ENCODE measurements around the gene PFKFB3.
"Not testable (repeated sequence)": the region's sequence is repeated elsewhere in the genome, so short reads cannot be mapped to it uniquely, and the experiment has no call there.

The PFKFB3 gene

DNA sequence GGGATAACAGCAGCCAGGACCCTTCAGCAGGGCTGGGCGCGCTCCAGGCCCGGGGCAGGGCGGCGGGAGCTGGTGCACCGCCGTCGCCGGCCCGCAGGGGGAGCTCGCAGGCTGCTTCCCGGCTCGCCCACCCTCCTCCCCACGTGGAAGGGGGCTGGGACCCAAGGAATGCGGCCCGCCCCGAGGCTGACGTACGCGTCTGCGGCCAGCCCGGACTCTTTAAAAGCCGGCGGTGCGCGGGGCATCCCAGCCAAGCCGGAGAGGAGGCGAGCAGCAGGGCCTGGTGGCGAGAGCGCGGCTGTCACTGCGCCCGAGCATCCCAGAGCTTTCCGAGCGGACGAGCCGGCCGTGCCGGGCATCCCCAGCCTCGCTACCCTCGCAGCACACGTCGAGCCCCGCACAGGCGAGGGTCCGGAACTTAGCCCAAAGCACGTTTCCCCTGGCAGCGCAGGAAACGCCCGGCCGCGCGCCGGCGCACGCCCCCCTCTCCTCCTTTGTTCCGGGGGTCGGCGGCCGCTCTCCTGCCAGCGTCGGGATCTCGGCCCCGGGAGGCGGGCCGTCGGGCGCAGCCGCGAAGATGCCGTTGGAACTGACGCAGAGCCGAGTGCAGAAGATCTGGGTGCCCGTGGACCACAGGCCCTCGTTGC, at the start of gene PFKFB3:
TSS of gene PFKFB3 (plus strand) at position 249 of the 647 bp plus-strand sequence. CDS start at position 578, 329 bp downstream.
- DNase-seq, result peak; percentile 95

DNA sequence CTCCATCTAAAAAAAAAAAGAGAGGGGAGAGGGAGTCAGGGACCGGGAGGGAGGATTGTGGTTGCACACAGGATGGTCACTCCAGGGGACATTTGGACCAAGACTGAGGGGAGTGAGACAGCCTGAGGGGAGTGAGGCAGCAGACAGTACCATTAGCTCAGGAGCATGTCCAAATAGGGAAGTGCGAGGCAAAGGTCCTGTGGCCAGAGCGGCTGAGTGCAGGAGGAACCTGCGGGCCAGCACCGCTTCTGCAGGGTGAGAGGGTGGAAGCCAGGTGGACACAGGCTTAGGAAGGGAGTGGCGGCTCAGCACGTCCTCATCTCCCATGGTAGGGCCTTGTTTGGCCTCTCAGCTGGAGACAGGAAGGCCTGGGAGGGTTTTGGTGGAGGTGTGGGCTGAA, 48.9 kb upstream of the PFKFB3 start:
- DNase-seq, result no peak

DNA sequence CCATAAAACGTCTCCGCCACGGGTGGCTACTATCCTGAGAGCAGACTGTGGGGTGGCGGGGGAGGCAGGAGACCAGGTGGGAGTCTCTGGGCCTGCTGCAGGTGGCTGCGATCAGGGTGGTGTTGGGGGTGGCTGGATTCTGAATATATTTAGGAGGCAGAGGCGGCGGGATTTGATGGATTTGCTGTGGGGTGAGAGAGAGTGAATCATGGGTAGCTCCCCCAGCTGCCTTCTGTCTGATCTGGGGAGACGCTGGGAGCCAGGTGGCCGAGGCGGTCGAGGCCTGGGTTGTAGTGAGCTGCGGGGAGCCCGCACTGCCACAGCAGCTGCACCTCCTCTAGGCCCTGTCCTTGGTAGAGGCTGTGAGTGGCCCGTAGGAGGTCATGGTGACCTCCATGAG, 48.2 kb upstream of the PFKFB3 start:
- no peak for DNase-seq

DNA sequence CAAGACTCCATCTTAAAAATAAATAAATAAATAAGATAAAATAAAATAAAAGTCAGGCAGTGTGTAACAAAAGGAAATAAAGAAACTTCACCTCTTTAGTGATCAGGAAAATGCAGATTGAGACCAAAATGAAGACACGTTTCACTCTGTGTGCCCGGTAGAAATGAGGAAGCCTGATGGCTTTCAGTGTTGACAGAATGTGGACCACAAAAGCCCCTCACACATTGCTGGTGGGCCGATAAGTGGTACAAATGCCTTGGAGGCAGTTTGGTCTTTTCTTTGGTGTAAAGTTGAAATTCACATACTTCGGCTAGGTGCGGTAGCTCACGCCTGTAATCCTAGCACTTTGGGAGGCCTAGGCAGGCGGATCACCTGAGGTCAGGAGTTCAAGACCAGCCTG, 44.5 kb upstream of the PFKFB3 start:
- no peak for DNase-seq

DNA sequence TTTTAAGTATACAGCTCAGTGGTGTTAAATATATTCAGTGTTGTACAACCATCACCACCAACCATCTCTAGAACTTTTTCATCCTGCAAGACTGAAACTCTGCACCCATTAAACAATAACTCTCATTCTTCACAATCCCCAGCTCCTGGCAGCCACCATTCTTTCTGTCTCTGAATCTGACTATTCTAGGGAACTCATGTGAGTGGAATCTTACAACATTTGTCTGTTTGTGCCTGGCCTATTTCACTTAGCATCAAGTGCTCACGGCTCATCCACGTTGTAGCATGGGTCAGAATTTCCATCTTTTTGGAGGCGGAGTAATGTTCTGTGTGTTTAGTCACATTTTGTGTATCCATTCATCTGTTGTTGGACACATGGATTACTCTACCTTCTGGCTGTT, 40.8 kb upstream of the PFKFB3 start:
- no peak for DNase-seq

DNA sequence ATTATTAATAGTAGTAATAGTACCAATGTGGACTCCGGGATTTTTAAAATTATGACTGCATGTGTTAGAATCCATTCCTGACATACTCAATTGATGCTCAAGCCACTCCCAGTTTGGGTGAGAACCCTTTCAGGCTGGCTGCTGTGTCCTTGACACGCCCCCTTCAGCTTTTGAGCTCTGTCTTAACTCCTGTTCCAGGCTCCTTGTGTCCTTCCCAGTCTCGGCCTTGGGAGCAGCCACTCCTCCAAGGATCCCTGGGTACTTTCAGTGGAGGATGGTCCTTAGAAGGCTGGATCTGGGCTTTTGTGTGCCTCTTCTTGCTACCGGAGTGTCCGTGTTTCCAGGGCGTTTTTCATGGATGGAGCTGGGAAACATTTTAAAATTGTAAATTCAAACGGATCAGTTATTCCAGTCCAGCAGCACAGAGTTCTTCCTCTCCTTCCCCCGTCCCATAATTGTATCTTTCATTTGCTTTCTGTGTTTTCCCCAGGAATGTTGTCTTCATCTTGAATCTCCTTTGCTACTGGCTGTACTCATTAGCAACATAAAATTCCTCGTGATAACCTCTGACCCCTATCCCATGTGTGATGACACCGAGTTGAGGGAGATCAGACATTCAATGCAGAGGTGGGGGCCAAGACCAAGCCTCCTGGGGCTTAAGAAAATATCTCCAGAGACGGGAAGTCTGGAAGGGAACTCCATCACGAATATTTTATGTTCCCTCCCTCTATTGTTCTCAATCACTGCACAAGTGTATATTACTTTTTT, 40.0 kb upstream of the PFKFB3 start:
- no peak for DNase-seq

DNA sequence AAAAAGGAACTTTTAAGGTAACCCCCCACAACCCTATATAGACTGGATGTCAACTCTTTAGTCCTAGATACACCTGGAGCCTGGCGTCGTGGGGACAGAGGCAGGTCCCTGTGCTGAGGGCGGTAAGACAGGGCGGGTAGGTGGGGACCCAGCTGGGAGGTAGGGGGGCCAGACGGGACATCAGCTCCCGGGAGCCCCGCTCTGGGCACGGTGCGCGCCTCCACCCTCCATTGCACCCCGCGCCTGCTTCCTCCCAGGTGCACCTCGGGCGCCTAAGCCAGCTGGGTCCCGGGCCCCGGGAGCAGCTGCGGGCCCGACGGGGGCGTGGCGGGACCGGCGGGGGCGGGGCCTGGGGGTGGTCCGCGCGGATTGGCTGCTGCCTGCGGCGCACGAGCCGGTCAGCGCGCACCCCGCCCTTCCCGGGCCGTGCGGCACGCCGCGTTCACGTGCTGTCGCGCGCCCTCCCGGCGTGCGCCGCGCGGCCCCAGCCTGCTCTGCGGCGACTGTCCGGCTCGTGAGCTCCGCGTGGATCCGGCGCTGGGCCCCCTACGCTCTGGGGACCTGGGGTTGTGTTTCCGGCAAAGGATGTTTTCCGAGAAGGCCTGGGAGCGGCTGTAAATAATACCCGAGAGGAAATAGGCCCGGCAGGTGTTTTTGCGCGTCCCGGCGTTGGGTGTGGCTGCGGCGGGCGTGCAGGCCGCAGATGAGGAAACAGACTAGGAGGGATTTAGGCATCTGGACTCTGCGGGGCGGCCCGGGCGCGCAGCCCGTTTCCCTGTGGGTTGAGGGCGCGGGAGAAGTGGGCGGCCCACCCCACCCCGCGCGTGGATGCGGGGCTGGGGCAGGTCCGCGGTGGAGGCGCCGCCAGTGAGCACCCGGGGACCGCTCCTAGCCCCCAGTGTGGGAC, 39.1 kb upstream of the PFKFB3 start:
- DNase-seq, result peak; percentile 68

DNA sequence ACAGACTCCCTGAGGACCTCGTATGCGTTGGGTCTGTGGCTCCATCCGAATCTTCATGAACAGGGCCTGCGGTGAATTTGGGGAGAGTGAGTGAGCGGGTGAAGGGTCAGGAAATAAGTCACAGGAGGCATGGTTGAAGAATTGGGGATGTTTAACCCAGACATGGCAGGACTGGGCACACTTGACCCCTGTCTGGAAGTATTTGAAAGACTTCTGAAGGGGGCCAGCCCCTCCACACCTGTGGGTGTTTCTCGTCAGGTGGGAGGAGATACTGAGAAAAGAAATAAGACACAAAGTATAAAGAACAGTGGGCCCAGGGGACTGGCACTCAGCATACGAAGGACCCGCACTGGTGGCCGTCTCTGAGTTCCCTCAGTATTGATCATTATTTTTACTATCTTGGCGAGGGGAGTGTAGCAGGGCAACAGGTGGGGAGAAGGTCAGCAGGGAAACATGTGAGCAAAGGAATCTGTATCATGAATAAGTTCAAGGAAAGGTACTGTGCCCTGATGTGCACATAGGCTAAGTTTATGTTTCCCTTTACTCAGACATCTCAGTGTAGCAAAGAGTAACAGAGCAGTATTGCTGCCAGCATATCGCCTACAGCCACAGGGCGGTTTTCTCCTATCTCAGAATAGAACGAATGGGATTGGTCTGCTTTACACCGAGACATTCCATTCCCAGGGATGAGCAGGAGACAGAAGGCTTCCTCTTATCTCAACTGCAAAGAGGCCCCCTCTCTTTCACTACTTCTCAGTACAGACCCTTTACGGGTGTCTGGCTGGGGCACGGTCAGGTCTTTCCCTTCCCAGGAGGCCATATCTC, 38.2 kb upstream of the PFKFB3 start:
- DNase-seq, result no peak

DNA sequence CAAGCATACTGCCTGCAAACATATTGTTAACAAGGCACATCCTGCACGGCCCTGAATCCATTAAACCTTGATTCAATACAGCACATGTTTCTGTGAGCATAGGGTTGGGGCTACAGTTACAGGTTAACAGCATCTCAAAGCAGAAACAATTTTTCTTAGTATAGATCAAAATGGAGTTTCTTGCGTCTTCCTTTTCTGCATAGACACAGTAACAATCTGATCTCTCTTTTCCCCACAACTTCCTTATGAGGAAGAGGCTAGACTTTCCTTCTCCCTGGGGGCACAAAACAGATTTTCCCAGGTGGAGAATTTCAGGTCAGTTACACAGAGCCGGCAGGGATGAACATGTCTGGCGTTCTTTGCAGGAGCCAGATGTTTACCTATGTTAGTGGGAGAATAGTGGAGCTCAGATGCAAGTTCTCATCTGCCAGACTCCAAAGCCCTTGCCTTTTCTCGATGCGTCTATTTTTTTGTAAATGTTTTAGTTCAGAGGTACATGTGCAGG, 37.5 kb upstream of the PFKFB3 start:
- DNase-seq, result no peak

DNA sequence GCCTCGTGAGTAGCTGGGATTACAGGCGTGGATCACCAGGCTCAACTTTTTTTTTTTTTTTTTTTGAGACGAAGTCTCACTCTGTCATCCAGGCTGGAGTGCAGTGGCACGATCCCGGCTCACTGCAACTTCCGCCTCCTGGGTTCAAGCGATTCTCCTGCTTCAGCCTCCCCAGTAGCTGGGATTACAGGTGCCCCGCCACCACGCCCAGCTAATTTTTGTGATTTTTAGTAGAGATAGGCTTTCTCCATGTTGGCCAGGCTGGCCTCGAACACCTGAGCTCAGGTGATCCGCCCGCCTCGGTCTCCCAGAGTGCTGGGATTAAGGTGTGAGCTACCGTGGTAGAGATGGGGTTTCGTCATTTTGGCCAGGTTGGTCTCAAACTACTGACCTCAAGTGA, 36.8 kb upstream of the PFKFB3 start:
- not testable (repeated sequence) for DNase-seq

DNA sequence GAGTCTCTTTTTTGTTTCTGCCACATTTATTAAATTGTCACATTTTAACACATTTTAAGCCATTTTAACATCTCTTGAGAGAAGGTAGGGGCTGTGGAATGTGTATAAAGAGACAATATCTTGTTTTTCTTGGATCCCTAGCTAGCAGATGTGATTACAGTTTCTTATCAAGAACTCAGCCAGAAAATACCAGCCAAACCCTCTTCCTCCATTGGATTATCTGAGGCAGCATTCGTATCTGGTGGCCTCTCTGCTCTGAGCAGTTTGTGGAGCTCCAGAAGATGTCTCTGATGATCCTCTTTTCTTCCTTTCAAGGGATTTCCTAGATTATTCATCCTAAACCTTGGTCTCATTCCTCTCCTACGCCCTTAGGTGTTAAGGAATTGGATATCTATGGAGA, 35.3 kb upstream of the PFKFB3 start:
- no peak for DNase-seq

DNA sequence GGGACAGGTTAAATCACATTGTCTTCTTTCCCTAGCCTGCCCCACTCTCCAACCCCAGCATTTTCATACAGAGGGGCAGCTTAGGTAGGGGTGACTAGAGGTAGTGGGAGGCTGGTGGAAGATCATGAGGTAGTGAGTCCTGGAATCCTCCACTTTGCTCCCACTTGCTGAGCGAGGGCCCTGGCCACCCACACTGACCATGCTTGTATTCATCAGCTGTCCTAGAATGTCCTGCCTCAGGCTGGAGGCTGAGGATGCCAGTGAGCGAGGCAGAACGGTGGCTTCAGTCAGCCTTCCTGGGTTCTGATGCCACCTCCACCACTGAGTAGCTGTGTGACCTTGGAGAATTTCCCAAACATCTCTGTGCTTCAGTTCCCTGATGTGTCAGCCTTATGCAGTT, 34.6 kb upstream of the PFKFB3 start:
- no peak for DNase-seq

DNA sequence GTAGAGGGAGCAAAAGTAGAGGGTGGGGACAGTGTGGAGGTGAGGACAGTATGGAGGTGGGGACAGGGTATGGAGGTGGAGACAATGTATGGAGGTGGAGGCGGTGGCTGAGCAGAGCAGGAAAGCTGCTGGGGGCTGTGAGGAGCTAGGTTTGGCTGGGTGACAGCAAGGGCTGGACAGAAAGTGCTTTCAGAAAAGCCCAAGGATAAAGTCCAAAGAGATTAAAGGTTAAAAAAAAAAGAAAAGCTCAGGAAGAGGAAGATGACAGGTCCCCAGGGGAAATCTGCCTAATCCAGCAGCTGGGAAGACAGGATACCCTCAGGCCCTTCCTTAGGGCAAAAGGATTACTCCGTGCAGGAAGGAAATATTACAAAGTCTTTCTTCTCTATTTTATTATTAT, 32.1 kb upstream of the PFKFB3 start:
- DNase-seq, result peak; percentile 11

DNA sequence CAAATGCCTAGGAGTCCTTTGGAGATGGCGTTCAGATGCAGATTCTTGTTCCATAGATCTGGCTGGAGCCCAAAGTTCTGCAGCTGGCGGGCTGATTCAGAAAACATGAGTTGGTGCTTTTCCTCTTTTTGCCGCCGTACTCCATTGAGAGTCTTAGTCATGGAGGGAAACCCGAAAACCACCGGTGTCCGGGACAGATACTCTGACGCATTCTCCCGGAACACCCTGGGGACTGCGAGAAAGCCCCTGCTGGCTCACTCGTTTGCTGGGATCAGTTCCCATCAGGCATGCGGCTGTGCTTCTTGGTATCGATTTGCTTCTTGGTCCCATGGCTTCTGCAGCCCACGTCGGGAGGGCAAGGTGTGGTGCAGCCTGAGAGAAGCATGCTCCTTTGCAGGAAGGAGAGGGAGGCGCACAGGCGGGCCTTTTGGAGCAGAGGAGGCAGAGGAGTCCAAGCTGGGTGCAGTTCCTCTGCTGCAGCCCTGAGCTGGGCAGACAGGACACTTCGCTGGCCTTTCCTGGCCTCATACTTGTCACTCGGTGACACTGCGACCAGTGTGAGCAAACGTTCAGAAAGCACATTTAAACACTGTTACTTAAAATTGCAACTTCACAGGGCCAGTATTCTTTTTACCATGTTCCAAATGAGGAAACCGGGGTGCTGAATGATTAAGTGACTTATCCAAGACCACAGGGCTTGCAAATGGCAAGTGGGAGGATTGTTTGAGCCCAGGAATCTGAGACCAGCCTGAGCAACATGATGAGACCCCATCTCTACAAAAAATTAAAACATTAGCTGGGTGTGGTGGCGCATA, 30.6 kb upstream of the PFKFB3 start:
- peak; percentile 84 for DNase-seq

DNA sequence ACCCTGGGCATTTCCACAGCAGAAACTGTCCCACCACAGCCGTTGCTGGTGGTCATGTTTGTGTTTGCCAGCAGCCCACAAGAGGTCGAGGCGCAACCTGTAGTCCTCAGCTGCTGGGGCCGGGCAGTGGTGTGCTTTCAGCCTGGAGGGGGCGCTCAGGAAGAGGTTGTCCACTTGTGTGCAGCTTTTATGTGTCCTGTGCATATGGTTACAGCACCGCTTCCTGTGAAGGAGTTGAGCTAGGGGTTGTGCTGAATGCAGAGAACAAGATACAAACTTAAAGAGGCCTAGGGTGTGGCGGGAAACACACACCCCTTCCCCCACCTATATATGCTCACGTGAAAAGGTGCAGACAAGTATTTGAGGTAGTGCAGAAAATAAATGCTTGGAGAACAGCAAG, 29.5 kb upstream of the PFKFB3 start:
- DNase-seq, result no peak

DNA sequence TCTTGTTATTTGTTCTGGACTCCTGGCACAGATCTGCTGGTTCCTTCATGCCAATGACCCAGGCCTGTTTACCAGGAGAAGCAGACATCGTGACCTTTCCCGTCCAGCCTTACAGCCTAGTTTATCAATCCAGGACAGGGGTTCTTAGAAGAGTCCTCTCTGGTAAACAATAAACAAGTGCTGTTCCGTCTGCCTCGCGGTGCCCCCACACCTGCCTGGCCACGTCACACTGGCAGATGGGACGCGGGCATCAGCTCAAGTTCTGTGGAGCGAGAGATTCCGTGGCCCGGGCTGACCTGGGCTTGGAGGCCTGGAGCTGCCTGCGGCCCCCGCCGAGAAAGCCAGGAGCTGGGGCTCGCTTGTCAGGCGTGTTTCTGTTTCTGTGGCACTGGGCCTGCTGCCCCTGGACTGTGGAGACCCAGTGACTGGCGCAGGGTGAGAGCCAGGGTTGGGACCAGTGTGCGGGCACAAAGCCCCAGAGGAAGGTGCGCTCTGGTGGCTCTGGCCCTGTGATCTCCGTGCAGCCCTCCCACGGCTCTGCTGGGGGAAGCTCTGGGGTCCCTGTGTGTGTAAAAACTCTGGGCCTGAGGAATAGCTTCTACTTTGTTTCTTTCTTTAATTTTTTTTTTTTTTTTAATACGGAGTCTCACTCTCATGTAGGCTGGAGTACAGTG, 28.4 kb upstream of the PFKFB3 start:
- no peak for DNase-seq

DNA sequence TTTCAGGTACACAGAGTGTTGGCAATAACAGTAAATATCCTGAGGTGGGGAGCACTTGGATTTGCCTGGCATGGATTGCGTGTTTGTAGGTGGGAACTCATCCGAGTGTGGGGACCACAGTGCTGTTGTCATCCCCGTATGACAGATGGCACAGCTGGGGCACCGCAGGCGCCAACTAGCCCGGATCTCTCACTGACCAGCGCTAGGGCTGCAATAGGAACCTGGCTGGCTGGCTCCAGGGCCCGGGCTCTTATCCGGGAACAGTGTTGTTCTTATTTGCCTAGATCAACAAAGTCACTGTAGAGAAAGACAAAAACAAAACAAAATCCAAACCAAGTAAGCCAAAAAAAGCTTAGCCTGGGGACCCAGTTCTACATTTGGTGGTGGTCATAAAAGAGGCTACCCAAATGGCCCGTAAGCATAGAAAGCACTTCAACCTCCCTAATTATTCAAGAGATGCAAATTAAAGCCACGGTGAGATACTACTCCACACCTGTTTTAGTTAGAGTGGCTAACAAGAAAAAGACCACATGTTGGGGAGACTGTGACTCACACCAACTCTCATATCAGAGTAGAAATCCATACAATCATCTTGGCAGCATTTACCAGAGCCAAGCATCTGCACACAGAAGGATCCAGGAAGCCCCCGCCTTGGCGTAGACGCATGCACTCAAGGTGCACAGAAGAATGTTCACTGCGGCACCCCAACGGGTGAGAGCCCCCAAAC, 27.2 kb upstream of the PFKFB3 start:
- no peak for DNase-seq

DNA sequence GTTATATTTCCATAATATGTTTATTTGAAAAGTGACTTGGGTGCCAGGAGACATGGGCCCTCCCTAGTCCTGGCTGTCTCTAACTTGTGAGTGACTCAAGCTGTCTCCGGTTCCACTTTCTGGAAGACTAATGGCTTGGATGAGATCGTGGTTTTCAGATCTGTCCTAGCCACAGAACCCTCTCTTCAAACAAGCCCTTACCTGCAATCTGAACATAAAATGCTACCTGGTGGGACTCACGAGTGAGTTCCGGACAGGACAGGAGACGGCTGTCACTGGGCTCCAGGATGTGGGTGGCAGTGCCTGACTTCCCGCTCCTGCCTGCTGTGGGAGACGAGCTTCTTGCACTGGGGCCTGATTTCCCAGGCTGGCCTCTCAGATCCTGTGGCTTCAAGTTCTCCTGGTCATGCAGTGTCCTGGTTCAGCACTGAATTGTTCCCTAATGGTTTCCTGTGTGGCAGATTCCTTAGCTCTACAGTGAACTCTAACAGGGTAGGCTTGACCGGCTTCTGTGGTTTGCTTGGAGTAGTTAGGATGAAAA, 26.0 kb upstream of the PFKFB3 start:
- DNase-seq, result no peak

DNA sequence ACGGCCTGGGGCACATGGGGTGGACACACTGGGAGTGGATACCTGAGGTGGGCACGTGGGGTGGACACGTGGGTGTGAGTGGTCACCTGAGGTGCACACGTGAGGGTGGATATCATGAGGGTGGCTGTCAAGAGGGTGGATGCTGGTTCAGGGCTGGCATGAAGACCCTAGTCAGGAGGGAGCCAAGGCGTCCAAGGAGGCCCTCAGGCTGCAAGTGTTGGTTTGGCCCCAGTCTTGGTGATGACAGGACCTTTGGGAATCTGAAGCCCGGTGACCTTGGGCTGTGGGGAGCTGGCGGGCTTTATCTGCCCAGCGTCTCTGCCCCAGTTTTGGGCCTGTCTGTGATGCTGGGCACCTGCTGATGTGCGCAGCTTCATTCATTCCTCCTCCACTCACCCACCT, 24.9 kb upstream of the PFKFB3 start:
- no peak for DNase-seq

DNA sequence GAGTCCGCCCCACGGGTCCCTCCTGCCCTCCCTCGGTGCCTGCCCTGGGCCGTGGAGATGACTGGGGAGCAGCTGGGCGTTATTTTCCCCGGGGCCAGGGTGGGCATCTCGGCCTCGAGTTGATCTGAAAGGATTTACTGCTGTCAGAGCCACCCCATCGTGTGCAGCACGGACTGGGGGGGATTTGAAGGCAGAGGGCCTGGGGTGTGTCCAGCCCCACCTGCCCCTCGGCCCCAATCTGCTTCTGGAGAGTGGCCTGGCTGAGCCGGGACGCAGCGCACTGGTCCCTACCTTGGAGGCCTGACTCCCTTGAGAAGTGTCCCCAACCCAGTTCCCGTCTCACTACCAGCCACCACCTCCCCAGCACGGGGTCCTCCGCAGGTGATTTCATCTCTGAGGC, 24.2 kb upstream of the PFKFB3 start:
- no peak for DNase-seq

Measured in T1000 (cell line).